Ovary (tissue), 9 donors: ENCODE measurements around the gene HMCES. TPM values are rescaled to one million over a fixed set of nuclear protein-coding genes. Genes with fewer than 3 reads are reported as not detected.

Source experiments
- DNase-seq, 5 donors: peaks; one replicate each; pipeline ENCODE4 v3.0.0-alpha.2; 2019 to 2020
- H3K27ac ChIP-seq, 2 donors: fragments of 200-600 bp; one replicate each; pipeline versions ENCODE4 v1.5.1 to v1.8.0; 2019 to 2022
- H3K27me3 ChIP-seq: fragments of 200-600 bp; one replicate; pipeline ENCODE4 v1.8.0; 2022
- H3K36me3 ChIP-seq: fragments of 200-600 bp; sonication (generic); one replicate; pipeline ENCODE4 v1.5.1; 2019
- H3K4me1 ChIP-seq: one replicate; pipeline ENCODE4 v1.8.1; 2013; ENCODE audit warnings: mild to moderate bottlenecking, moderate library complexity; ENCODE audit not compliant: insufficient read depth
- H3K4me3 ChIP-seq: fragments of 200-600 bp; sonication (generic); one replicate; pipeline ENCODE4 v1.5.1; 2017
- H3K9me3 ChIP-seq, 2 donors: fragments of 200-600 bp in 1 of 2; sonication (generic) in 1 of 2; one replicate each; pipeline versions ENCODE4 v1.5.1 to v1.8.1; 2013 to 2019; ENCODE audit warnings: mild to moderate bottlenecking in 1 of 2, moderate library complexity in 1 of 2
- CTCF ChIP-seq, 3 donors: fragments of 450-650 bp in 2 of 3; fragments of 200-600 bp in 1 of 3; IDR thresholded peaks; one replicate each; pipeline versions ENCODE4 v1.5.1 to v1.8.0; 2016 to 2022; ENCODE audit warnings: antibody characterized with exemption in 3 of 3, mild to moderate bottlenecking in 1 of 3
- EP300 ChIP-seq: sonication (generic); formaldehyde crosslinking; IDR thresholded peaks from one replicate; pipeline ENCODE4 v1.6.1; 2017; ENCODE audit warnings: antibody characterized with exemption
- POLR2A ChIP-seq: fragments of 450-650 bp; IDR thresholded peaks from one replicate; pipeline ENCODE4 v1.6.1; 2017; ENCODE audit warnings: antibody characterized with exemption, mild to moderate bottlenecking, moderate library complexity
- WGBS, 3 donors: extraction: QIAGEN DNeasy Blood & Tissue Kit in 1 of 3; methylation state at CpG; one replicate each; pipeline versions ENCODE4 v1.1.5 to v1.1.7; 2013 to 2017; 5-methylcytosine and 5-hydroxymethylcytosine counted together
- intact Hi-C, 4 donors: fragments of 100-400 bp; cut with DNase I; formaldehyde crosslinking; loops; one replicate each; pipeline versions ENCODE4 v1.11.0 to v1.15.1; 2022 to 2023
- polyA plus RNA-seq, 2 donors: library from polyadenylated mRNA; stranded (reverse); fragments of 200-250 nt in 1 of 2; fragments of 350-450 nt in 1 of 2; fragmentation: Illumina TruSeq in 1 of 2; extraction: RNeasy Lipid Tissue Mini Kit (QIAGEN cat#74804) in 1 of 2; gene quantifications; one replicate each; pipeline ENCODE4 v1.2.3, GENCODE V29; 2013 to 2014
- total RNA-seq, 7 donors: library from RNA; depleted of rRNA in 2 of 7; stranded (reverse); fragments of >200 nt in 2 of 7; fragmentation: NEBNext Ultra II Directional in 3 of 7; extraction: Animal tissue kit (Norgen Biotek cat#: 25700) in 3 of 7; gene quantifications; one replicate each; pipeline versions ENCODE4 v1.1.0 to v1.2.4, GENCODE V29; 2016 to 2023
- donor health status: DM: no; HTN: no; CAD: no; lungs with moderate emphysema.
- donor health status: DM: no; HTN: no; CAD: no.
- donor health status: Bipolar disorder and iron deficiency.
- donor health status: DM: yes; HTN: yes; CAD: no.
- donor health status: DM: no; HTN: no; CAD: no.
- donor health status: DM: yes; HTN: yes; CAD: no.

The HMCES gene
- total and polyA plus RNA-seq, 9 donors: 15.5 to 44.5 (median 35.2) TPM

- Histone ChIP-seq H3K4me1 (no peaks in the 10 kb centered on the region), H3K4me3 (no peak overlapping the region), H3K36me3 (no peaks in the 10 kb centered on the region), H3K27ac (no peak overlapping the region), H3K9me3 (no peaks in the 10 kb centered on the region), H3K27me3 (no peaks in the 10 kb centered on the region)
- no peak for DNase-seq
- 79 to 96% (median 90%) methylated on average over 3 of the region's 3 CpGs for WGBS, 3 donors
- TF ChIP-seq EP300: no peak
- TF ChIP-seq CTCF (IDR thresholded peaks at IDR 0.05): no peak
- no peak for TF ChIP-seq POLR2A
- intact Hi-C loops: no loop called here
These were observed 46.7 kb downstream of the HMCES start for GRCh38 chr3:129325383-129325782.

GRCh38 chr3:129326138-129326537 lies 47.5 kb downstream of the HMCES start:
- no peaks in the 10 kb centered on the region for H3K27me3 ChIP-seq
- H3K36me3 ChIP-seq: no peaks in the 10 kb centered on the region
- DNase-seq: no peak
- H3K4me1 ChIP-seq: no peaks in the 10 kb centered on the region
- H3K27ac ChIP-seq: no peak overlapping the region
- intact Hi-C loops: no loop called here
- 79 to 85% (median 81%) methylated on average over 12 of the region's 12 CpGs for WGBS, 3 donors
- no peak overlapping the region for H3K4me3 ChIP-seq
- H3K9me3 ChIP-seq: no peaks in the 10 kb centered on the region
- TF ChIP-seq EP300: no peak
- no peak for TF ChIP-seq POLR2A
- no peak for TF ChIP-seq CTCF (IDR thresholded peaks at IDR 0.05)

GRCh38 chr3:129326595-129326994 lies 47.9 kb downstream of the HMCES start:
- no peak for DNase-seq
- TF ChIP-seq POLR2A (no peak), EP300 (no peak), CTCF (IDR thresholded peaks at IDR 0.05) (no peak)
- H3K4me1 ChIP-seq: no peaks in the 10 kb centered on the region
- no peaks in the 10 kb centered on the region for H3K9me3 ChIP-seq
- 69 to 77% (median 77%) methylated on average over 11 of the region's 11 CpGs for WGBS, 3 donors
- no peaks in the 10 kb centered on the region for H3K27me3 ChIP-seq
- intact Hi-C loops: no loop called here
- H3K36me3 ChIP-seq: no peaks in the 10 kb centered on the region
- H3K27ac ChIP-seq: no peak overlapping the region
- no peak overlapping the region for H3K4me3 ChIP-seq

GRCh38 chr3:129327510-129327909 lies 48.8 kb downstream of the HMCES start:
- no peak for DNase-seq
- Histone ChIP-seq H3K4me1 (no peaks in the 10 kb centered on the region), H3K27ac (no peak overlapping the region), H3K36me3 (no peaks in the 10 kb centered on the region), H3K4me3 (no peak overlapping the region), H3K27me3 (no peaks in the 10 kb centered on the region), H3K9me3 (no peaks in the 10 kb centered on the region)
- intact Hi-C loops: no loop called here
- WGBS, 3 donors: 88 to 91% (median 89%) methylated on average over 6 of the region's 6 CpGs
- TF ChIP-seq POLR2A (no peak), CTCF (IDR thresholded peaks at IDR 0.05) (no peak)

GRCh38 chr3:129329858-129330257 lies 51.2 kb downstream of the HMCES start:
- Histone ChIP-seq H3K36me3 (no peaks in the 10 kb centered on the region), H3K9me3 (no peaks in the 10 kb centered on the region), H3K27me3 (no peaks in the 10 kb centered on the region), H3K4me3 (no peak overlapping the region), H3K4me1 (no peaks in the 10 kb centered on the region), H3K27ac (no peak overlapping the region)
- TF ChIP-seq CTCF (IDR thresholded peaks at IDR 0.05) (no peak), EP300 (no peak), POLR2A (no peak)
- intact Hi-C loops: no loop called here
- WGBS, 3 donors: 86 to 94% (median 90%) methylated on average over 6 of the region's 6 CpGs
- no peak for DNase-seq
